Bone marrow (tissue), 2 donors: ENCODE measurements around the gene EPHA8.
A peak's percentile ranks its signal among the peaks of the same experiment; 100 is the strongest.

ENCODE experiments used
- DNase-seq, 2 donors: peaks; one replicate each; lab custom pipeline; 2025; lab: John Stamatoyannopoulos, UW

The EPHA8 gene

DNA sequence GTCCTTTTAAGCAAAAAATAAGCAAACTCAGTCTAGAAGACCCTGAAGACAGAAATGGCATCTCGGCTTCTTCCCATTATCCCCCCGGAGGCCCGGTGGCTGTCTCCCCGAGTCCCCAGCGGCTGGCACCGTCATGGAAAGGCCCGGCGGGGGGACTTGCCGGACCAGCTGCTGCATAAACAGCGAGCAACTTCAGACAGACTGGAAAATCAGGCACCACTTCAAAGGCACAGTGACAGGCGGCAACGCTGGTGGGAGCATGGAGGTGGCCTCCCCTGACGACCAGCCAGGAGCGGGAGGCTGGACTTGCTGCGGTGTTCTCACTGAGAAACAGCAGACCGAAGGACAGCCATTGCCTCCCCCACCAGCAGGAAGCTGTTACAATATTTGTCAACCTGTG, 54.8 kb downstream of the EPHA8 start:
- DNase-seq, result no peak

DNA sequence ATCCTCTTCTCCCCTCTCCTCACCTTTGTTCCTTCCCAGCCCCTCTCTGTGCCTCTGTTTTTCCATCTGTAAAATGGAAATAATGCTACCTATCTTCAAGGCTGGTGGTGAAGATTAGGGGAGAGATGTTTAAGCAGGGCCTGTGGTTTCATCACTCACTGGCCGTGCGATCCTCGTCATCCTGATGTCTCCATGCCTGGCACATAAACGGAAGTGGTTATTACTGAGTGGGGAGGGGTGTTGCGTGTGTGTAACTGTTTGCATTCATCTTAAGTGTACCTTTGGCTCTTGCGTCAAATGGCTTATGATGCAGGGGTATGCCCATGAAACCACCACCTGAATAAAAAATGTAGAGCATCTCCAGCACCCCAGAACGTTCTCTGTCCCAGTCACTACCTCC, 56.0 kb downstream of the EPHA8 start:
- no peak for DNase-seq

- DNase-seq, result no peak
Observed at GRCh38 chr1:22619798-22620197, 56.5 kb downstream of the EPHA8 start.

- DNase-seq, result no peak
Observed at GRCh38 chr1:22621761-22622160, 58.5 kb downstream of the EPHA8 start.

GRCh38 chr1:22625262-22625925, 62.1 kb downstream of the EPHA8 start:
- DNase-seq, result no peak

DNA sequence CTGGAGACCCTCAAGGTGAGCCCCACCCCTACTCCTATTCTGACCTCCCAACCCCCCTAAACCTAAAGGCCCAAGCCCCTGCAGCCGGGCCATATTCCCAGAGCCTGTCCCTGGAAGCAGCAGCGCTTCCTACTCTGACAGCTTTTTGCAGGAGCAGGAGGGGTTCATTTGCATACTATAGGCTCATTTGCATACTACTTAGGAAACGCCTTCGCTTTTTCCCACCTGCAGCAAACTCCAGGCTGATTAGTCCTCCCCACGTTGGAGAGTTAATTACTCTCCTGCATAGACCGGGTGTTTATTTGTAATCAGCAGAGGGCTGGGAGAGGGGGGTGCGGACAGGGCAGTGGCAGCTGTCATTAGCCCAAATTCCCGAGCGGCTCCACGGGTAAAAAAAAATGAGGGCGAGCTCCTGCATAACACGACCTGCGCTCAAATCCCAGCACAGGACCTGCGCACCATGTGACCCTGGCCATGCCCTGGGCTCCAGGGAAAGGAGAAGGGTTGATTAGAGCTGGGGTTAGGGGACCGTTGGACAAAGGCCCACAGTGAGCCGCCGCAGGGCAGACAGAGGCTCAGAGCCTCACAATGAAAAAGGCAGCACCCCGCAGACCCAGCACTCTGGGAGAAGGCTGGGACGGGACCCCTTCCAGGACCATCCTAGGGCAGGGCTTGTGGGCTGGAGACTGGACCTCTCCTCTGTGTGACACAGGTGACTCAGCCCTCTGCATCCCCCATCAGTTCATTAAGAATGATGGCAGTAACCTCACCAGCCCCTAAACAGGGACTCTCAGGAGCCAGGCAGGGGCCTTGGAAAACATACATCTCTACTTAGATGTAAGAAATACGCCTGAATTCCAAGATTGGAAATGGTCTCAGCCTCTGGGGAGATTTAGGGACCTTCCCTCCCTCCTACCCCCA, 63.2 kb downstream of the EPHA8 start:
- no peak for DNase-seq

- no peak for DNase-seq
Observed at GRCh38 chr1:22627331-22627730, 64.0 kb downstream of the EPHA8 start.

DNA sequence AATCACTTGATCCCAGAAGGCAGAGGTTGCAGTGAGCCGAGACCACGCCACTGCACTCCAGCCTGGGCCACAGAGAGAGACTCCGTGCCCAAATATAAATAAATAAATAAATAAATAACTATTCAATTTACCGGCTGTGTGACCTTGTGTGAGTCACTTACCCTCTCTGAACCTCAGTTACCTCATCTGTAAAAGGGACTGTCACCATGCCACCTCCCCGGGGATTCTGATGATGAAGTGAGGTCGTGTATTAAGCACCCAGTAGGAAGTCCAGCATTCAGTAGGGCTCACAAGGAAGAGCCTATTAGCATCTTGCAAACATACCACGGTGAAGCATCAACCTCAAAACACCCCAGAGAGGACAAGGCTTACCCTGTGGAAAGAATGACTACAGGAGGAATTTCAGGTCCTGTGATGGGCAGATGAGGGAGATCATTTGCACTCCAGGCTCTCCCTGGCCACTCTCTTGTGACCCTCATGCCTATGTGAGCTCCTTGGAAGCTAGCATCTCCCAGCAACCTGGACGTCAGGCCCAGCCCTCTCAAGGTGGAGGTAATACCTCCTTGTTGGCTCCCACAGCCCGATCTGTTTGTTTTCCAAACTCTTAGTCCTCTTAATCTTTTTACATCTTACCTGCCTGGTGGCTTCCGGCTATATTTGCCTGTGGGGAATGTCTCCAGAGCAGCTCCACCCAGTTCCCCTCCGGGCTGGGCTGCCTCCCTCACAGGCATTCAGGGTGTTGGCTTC, 65.6 kb downstream of the EPHA8 start:
- no peak for DNase-seq

GRCh38 chr1:22629886-22630285, 66.6 kb downstream of the EPHA8 start:
- DNase-seq, result no peak

DNA sequence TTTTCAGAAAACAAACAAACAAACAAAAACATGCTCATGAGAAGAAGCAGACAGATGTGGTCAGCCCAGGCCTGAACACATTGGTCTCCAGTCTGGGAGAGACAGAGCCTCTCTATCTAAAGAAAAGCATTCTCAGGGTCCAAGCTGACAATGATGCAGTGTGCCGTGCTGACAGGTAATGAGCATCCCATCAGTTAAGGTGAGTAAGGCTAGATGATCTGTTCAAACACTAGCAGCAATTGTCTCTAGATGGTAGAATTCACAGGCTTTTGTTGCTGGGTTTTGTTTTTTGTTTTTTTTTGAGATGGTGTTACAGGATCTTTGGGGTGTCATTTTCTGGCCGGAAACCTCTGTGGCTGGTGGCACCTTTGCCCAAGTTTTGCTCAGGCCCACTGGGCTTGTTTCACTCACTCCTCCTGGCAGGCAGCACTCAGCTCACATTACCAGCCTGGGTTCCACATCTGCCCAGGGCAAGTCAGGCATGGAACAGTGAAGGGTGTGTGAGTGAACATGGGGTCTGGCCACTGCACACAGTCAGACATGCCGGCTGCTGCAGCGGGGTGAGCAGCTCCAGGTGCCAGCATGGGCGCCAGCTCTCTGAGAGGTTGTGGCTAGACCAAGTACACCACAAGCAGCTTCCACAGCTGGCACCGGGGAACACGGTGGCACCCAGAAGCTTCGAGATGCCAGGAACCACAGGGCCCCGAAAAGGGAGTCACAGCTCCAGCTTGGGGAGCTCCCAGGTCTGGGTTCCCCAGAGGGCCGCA, 70.6 kb downstream of the EPHA8 start:
- DNase-seq, result no peak

DNA sequence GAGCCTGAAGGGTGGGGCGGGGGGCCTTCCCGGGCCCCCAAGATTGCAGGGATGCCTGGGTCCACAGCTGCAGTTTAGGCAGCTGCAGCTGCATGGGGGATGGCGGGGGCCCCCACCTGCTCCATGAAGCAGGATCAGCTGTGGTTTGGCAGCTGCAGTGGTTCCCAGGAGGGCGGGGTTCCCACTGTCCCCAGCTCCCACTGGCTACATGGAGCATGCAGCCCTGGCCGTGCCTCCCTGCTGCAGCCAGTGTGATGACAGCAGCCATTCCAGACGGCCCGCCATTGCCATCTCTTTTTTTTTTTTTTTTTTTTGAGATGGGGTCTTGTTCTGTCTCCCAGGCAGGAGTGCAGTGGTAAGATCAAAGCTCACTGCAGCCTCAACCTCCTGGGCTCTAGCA, 72.1 kb downstream of the EPHA8 start:
- no peak for DNase-seq

DNA sequence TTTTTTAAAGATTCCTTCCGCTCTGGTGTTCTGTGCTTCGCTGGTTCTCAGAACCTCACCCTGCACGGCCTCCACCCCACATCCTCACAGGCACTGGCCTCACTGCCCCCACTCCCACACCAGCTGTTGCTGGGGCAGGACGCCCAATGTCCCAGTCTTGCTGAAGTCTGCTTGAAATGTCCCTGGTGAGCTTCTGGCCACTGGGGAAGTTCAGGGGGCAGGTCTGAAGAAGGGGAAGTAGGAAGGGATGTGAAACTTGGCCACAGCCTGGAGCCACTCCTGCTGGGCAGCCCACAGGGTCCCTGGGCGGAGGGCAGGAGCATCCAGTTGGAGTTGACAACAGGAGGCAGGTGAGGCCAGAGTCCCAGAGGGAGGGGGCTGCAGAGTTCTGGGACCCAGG, 73.1 kb downstream of the EPHA8 start, which contains the start of gene C1QA:
Gene C1QA, plus strand, starts transcription at position 276 of the 400 bp plus-strand sequence. CDS start 989 bp downstream, outside the sequence.
- DNase-seq, result peak in 1 of 2 donors; percentile 4

DNA sequence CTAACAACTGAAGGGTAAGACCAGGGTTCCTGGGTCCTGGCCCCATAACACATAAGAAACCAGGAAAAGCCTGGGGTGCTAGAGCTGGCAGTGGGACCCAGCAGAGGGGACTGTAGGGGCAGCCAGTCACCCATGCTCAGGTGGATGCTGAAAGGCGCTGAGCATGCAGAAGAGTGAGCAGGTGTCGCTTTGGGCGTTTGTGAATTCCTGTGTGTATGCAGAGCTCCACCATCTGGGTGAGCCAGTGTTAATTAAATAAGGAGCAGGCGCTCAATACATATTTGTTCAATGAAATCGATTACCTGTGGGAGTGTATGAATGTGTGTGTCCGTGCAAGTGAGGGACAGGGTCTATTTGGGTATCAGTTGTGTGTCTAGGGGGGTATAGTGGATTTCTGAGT, 73.6 kb downstream of the EPHA8 start:
- DNase-seq, result no peak

- no peak for DNase-seq
Observed at GRCh38 chr1:22637907-22638445, 74.7 kb downstream of the EPHA8 start.

DNA sequence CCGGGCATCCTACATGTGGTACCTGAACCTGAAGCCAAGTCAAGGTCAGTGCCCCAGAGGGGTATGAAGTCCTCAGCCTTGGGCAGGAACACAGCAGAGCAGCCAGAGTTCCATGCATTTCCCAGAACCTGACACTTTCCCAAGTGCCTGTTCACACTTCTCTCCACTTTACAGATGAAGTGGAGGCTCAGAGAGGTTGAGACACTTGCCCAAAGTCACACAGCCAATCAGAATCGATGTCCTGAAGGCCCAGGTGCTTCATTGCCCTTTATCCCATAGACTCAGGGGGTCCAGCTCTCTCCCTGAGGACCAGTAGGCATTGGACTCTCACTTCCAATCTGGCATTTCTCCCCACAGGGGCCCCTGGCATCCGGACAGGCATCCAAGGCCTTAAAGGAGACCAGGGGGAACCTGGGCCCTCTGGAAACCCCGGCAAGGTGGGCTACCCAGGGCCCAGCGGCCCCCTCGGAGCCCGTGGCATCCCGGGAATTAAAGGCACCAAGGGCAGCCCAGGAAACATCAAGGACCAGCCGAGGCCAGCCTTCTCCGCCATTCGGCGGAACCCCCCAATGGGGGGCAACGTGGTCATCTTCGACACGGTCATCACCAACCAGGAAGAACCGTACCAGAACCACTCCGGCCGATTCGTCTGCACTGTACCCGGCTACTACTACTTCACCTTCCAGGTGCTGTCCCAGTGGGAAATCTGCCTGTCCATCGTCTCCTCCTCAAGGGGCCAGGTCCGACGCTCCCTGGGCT, 75.4 kb downstream of the EPHA8 start:
- DNase-seq, result no peak

DNA sequence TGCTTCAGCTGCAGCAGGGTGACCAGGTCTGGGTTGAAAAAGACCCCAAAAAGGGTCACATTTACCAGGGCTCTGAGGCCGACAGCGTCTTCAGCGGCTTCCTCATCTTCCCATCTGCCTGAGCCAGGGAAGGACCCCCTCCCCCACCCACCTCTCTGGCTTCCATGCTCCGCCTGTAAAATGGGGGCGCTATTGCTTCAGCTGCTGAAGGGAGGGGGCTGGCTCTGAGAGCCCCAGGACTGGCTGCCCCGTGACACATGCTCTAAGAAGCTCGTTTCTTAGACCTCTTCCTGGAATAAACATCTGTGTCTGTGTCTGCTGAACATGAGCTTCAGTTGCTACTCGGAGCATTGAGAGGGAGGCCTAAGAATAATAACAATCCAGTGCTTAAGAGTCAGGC, 76.0 kb downstream of the EPHA8 start:
- DNase-seq, result peak in 1 of 2 donors; percentile 11

DNA sequence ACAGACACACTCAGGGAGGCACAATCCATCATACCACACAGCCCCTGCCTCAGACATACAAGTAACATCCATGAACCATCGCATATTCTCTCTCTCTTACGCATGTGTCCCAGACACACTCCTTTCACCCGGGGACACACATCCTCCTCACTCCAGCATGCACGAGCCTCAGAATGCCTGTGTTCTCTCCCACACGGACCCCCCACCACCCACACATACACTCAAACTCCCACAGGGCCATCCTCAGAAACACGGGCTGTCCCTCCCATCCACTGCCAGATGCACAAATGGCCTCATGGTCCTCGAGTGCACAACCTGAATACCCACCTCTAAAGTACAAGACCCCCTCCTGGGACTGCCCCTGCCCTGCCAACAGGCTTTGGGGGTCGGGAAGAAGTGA, 78.0 kb downstream of the EPHA8 start:
- DNase-seq, result no peak

DNA sequence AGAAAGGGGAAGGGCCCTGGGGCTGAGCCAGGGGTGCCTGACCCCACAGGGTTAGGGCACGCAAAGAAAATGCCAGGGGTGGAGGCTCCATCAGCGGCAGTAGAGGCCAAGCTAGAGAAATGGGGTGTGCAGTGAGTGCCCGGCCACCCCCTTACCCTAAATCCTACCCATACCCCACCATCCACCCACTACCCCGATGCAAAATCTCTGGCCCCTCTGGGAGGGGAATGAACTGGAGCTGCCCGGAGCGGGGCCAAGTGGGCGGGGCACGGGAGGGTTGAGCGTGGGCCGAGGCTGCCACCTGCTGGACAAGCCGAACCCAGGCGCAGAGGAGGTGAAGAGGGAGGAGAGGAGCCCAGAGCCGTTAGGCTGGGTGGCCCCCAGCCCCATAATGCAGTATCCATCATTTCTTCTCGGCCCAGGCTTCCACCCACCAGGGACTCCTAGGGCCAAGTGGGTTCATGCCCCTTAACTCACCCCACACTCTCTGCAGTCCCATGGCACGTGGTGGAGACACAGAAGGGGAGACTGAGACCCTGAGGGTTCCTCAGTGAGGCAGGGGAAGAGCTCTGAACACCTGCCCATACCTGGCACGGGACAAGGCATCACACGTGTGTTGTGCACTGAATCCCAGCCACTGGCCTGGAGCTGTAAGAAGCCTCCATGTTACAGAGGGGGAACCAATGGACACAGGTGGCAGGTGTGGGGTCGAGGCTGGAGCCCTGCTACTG, 78.8 kb downstream of the EPHA8 start:
- DNase-seq, result peak; percentile 35 to 37

- DNase-seq, result no peak
Observed at GRCh38 chr1:22643381-22643780, 80.1 kb downstream of the EPHA8 start, which contains the start of gene C1QC. C1QC (plus strand) TSS chr1:22643633; CDS start chr1:22644024, 391 bp downstream.

GRCh38 chr1:22643928-22644327, 80.6 kb downstream of the EPHA8 start:
- DNase-seq, result no peak
